ENCODE data around the gene LRCH2.

Gene LRCH2, protein sequence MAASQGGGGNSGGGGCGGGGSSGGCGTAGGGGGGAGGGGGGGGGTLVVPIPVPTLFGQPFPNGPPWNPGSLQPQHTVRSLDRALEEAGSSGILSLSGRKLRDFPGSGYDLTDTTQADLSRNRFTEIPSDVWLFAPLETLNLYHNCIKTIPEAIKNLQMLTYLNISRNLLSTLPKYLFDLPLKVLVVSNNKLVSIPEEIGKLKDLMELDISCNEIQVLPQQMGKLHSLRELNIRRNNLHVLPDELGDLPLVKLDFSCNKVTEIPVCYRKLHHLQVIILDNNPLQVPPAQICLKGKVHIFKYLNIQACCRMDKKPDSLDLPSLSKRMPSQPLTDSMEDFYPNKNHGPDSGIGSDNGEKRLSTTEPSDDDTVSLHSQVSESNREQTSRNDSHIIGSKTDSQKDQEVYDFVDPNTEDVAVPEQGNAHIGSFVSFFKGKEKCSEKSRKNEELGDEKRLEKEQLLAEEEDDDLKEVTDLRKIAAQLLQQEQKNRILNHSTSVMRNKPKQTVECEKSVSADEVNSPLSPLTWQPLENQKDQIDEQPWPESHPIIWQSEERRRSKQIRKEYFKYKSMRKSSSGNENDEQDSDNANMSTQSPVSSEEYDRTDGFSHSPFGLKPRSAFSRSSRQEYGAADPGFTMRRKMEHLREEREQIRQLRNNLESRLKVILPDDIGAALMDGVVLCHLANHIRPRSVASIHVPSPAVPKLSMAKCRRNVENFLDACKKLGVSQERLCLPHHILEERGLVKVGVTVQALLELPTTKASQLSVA

DNA sequence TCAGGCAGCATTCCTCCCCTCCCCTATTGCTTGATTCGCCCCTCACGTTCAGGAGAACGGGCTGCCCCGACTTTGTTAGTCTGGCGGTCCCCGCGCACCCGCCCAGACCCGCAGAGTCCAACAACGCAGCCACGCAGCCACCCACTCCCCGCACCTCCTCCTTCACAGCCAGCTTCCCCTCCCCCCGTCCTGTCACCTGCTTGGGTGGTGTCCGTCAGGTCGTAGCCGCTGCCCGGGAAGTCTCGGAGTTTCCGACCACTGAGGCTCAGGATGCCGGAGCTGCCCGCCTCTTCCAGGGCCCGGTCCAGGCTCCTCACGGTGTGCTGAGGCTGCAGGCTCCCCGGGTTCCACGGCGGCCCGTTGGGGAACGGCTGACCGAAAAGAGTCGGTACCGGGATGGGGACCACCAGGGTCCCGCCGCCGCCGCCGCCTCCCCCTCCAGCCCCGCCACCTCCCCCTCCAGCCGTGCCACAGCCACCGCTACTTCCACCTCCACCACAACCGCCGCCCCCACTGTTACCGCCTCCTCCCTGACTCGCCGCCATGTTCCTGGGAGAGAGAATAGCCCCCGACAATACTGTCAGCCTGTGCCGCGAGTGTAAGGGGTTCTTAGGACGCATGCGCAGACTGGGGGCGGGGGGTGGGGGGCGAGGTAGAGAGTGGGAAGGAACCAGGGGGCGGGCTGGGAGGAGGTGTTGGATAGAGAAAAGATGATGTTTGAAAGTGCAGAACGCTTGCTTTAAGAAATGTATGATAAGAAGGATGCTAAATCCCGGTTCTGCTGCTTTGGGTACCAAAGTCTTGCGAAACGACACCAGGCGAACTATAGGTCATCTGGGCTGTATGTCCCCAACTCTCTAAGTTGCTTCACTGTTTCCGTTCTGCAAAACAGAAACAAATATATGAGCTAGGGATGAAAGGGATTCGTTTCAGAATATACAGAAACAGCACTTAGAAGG, at the start of gene LRCH2:
Gene LRCH2 (minus strand): TSS at position 600 of the 959 bp plus-strand sequence. CDS start 55 bp downstream, at position 545.
- in situ Hi-C loops (cut with MboI; ENCODE audit: low sequenced_read_pairs) = no loop called here
- peak; percentile 77 to 83 for DNase-seq (ENCODE audit: low spot score in 2 of 2)
- peak within 1 kb of the TSS; percentile 73 for H3K4me3 ChIP-seq

GRCh38 chrX:115269051-115269683, 35.3 kb upstream of the LRCH2 start:
- Histone ChIP-seq H3K36me3 (replicated peaks) (no peaks in the 10 kb centered on the region), H3K4me1 (peaks cover 28% of the 10 kb centered on the region), H3K9me3 (no peaks in the 10 kb centered on the region), H3K4me3 (no peak overlapping the region), H3K27me3 (ENCODE audit: low read depth) (no peaks in the 10 kb centered on the region)
- in situ Hi-C loops (cut with MboI; ENCODE audit: low sequenced_read_pairs) = no loop called here
- DNase-seq (ENCODE audit: low spot score in 2 of 2) = no peak

More for the DNA sequence above, at the start of gene LRCH2:
- Histone ChIP-seq H3K27me3 (ENCODE audit: low read depth) (no peaks in the 10 kb centered on the region), H3K4me1 (peaks cover 39% of the 10 kb centered on the region), H3K9me3 (no peaks in the 10 kb centered on the region), H3K36me3 (replicated peaks) (no peaks in the 10 kb centered on the region)

- in situ Hi-C loops (cut with MboI; ENCODE audit: low sequenced_read_pairs) = no loop called here
Observed at GRCh38 chrX:115268421-115268820, 34.5 kb upstream of the LRCH2 start.

GRCh38 chrX:115266300-115266699, 32.4 kb upstream of the LRCH2 start:
- Histone ChIP-seq H3K27me3 (ENCODE audit: low read depth) (no peaks in the 10 kb centered on the region), H3K4me3 (no peak overlapping the region), H3K9me3 (no peaks in the 10 kb centered on the region), H3K4me1 (peaks cover 40% of the 10 kb centered on the region), H3K36me3 (replicated peaks) (no peaks in the 10 kb centered on the region)
- no peak for DNase-seq (ENCODE audit: low spot score in 2 of 2)
- in situ Hi-C loops (cut with MboI; ENCODE audit: low sequenced_read_pairs) = no loop called here

More at GRCh38 chrX:115268421-115268820, 34.5 kb upstream of the LRCH2 start:
- Histone ChIP-seq H3K4me3 (no peak overlapping the region), H3K9me3 (no peaks in the 10 kb centered on the region), H3K4me1 (peaks cover 25% of the 10 kb centered on the region), H3K27me3 (ENCODE audit: low read depth) (no peaks in the 10 kb centered on the region), H3K36me3 (replicated peaks) (no peaks in the 10 kb centered on the region)
- DNase-seq (ENCODE audit: low spot score in 2 of 2) = peak; percentile 45 to 63

DNA sequence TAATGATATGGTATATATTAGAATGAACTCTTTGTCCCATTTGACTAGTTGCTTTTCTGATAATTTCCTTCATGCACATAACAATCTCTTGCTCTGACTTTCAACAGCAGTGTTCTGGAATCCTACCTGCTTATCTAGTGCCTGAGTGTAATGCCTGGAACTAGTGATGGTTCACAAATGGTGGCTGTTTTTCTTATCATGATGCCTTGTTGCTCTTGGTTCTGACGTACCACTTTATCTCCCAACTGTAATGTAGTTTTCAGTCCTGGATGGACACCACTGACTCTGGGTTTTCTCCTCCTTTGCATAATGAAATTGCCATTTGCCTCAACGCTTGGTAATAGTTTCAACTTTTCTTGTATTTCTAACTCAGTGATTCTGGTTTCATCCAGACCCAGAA, 30.1 kb upstream of the LRCH2 start:
- Histone ChIP-seq H3K9me3 (no peaks in the 10 kb centered on the region), H3K36me3 (replicated peaks) (no peaks in the 10 kb centered on the region), H3K27me3 (ENCODE audit: low read depth) (no peaks in the 10 kb centered on the region), H3K4me1 (peaks cover 57% of the 10 kb centered on the region), H3K4me3 (no peak overlapping the region)
- no peak for DNase-seq (ENCODE audit: low spot score in 2 of 2)
- in situ Hi-C loops (cut with MboI; ENCODE audit: low sequenced_read_pairs) = no loop called here

DNA sequence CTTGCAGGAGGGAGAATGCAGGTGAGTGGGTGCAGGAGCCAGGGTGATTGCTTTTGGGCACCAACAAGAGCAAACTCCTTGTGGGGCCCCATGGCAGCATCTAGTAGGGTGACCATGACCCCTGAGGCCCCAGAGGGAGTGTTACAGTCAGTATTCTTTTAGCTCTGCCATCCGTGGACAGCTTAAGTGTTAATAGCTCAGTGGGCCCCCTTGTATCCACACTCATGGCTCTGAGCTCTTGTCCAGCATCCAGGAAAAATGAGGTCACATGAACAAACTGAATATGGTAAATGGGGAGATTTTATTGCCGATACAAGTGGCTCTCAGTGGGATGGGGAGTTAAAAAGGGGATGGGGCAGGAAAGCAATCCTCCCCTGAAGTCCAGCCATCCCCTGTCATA, 27.3 kb upstream of the LRCH2 start:
- Histone ChIP-seq H3K36me3 (replicated peaks) (no peaks in the 10 kb centered on the region), H3K4me1 (peaks cover 55% of the 10 kb centered on the region), H3K27me3 (ENCODE audit: low read depth) (no peaks in the 10 kb centered on the region), H3K4me3 (no peak overlapping the region), H3K9me3 (no peaks in the 10 kb centered on the region)
- in situ Hi-C loops (cut with MboI; ENCODE audit: low sequenced_read_pairs) = no loop called here
- no peak for DNase-seq (ENCODE audit: low spot score in 2 of 2)

GRCh38 chrX:115260330-115260729, 26.4 kb upstream of the LRCH2 start:
- peaks cover 56% of the 10 kb centered on the region for H3K4me1 ChIP-seq
- no peak for DNase-seq (ENCODE audit: low spot score in 2 of 2)
- no peaks in the 10 kb centered on the region for H3K27me3 ChIP-seq (ENCODE audit: low read depth)
- H3K4me3 ChIP-seq = no peak overlapping the region
- H3K9me3 ChIP-seq = no peaks in the 10 kb centered on the region
- H3K36me3 ChIP-seq (replicated peaks) = no peaks in the 10 kb centered on the region
- in situ Hi-C loops (cut with MboI; ENCODE audit: low sequenced_read_pairs) = no loop called here

DNA sequence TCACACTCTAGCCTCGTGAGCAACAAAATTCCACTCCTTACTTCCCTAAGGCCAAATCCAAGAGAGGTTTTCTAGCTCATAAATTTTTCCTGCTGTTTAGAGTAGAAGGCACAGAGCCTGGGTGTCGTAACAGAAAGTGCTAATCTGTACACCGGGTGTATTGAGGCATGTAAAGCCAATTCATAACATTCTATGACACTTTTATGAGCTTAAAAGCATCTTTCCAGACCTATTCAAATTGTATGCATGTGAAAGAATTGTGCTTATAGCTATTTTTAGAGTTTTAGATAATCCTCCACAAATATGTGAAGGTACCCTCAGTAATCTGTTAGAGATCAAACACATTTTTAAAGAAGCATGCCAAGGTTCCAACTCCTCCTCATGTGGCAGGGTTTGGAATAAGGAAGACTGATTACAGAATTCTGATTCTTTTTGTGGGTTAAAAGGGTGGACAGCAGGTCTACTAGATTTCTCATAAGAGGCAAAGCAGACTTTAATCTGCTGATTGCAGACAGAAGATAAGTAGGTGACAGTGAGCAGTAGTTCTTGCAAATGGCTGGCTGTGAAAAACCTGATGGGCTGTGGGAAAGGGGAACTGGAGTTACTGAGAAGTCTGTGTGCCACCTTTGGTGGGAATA, 25.5 kb upstream of the LRCH2 start:
- peak; percentile 74 to 99 for DNase-seq (ENCODE audit: low spot score in 2 of 2)
- H3K27me3 ChIP-seq (ENCODE audit: low read depth) = no peaks in the 10 kb centered on the region
- no peak overlapping the region for H3K4me3 ChIP-seq
- peaks cover 62% of the 10 kb centered on the region for H3K4me1 ChIP-seq
- in situ Hi-C loops (cut with MboI; ENCODE audit: low sequenced_read_pairs) = no loop called here
- no peaks in the 10 kb centered on the region for H3K9me3 ChIP-seq
- H3K36me3 ChIP-seq (replicated peaks) = no peaks in the 10 kb centered on the region

- no peaks in the 10 kb centered on the region for H3K9me3 ChIP-seq
- H3K27me3 ChIP-seq (ENCODE audit: low read depth) = no peaks in the 10 kb centered on the region
- no peak for DNase-seq (ENCODE audit: low spot score in 2 of 2)
- in situ Hi-C loops (cut with MboI; ENCODE audit: low sequenced_read_pairs) = no loop called here
- no peaks in the 10 kb centered on the region for H3K36me3 ChIP-seq (replicated peaks)
- peaks cover 75% of the 10 kb centered on the region for H3K4me1 ChIP-seq
- no peak overlapping the region for H3K4me3 ChIP-seq
Observed at GRCh38 chrX:115257711-115258110, 23.8 kb upstream of the LRCH2 start.

DNA sequence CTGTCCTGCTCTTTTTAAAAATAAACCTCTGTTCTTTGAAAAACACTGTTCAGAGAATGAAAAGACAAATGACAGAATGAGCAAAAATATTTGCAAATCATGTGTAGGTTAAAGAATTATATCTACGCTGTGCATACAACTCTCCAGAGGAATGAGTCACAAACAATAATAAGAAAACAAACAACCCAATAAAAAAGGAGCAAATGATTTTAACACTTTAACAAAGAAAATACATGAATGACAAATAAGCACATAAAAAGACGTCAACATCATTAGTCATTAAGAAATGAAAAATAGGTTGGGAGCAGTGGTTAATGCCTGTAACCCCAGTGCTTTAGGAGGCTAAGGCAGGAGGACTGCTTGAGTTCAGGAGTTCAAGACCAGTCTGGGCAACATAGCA, 21.1 kb upstream of the LRCH2 start:
- H3K4me1 ChIP-seq = peaks cover 73% of the 10 kb centered on the region
- no peak for DNase-seq (ENCODE audit: low spot score in 2 of 2)
- H3K36me3 ChIP-seq (replicated peaks) = no peaks in the 10 kb centered on the region
- H3K27me3 ChIP-seq (ENCODE audit: low read depth) = no peaks in the 10 kb centered on the region
- H3K4me3 ChIP-seq = no peak overlapping the region
- H3K9me3 ChIP-seq = no peaks in the 10 kb centered on the region
- in situ Hi-C loops (cut with MboI; ENCODE audit: low sequenced_read_pairs) = no loop called here

DNA sequence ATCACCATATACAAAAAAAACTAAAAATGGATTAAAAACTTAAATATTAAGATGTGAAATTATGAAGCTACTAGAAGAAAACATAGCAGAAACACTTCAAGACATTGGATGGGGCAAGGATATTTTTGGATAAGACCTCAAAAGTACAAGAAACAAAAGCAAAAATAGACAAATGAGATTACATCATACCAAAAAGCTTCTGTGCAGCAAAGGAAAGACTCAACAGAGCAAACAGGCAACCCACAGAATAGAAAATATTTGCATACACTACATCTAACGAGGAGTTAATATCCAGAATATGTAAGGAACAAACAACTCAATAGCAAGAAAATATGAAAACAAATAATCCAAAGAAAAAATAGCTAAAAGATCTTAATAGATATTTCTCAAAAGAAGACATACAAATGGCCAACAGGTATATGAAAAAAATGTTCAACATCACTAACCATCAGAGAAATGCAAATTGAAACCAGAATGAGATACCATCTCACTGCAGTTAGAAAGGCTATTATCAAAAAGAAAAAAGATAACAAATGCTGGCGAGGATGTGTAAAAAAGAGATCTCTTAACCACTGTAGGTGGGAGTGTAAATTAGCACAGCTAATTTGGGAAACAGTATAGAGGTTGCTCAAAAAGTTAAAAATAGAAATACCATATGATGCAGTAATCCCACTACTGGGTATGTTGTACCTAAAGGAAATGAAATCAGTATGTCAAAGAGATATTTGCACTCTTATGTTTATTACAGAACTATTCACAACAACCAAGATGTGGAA, 17.8 kb upstream of the LRCH2 start:
- no peak for DNase-seq (ENCODE audit: low spot score in 2 of 2)
- in situ Hi-C loops (cut with MboI; ENCODE audit: low sequenced_read_pairs) = no loop called here
- no peaks in the 10 kb centered on the region for H3K27me3 ChIP-seq (ENCODE audit: low read depth)
- H3K4me1 ChIP-seq = peaks cover 68% of the 10 kb centered on the region
- no peak overlapping the region for H3K4me3 ChIP-seq
- no peaks in the 10 kb centered on the region for H3K9me3 ChIP-seq
- no peaks in the 10 kb centered on the region for H3K36me3 ChIP-seq (replicated peaks)

GRCh38 chrX:115237056-115237455, 3.2 kb upstream of the LRCH2 start:
- no peak overlapping the region for H3K4me3 ChIP-seq
- H3K27me3 ChIP-seq (ENCODE audit: low read depth) = no peaks in the 10 kb centered on the region
- no peaks in the 10 kb centered on the region for H3K9me3 ChIP-seq
- H3K4me1 ChIP-seq = peaks cover 8% of the 10 kb centered on the region; the same call in 1 of the 2 replicates
- in situ Hi-C loops (cut with MboI; ENCODE audit: low sequenced_read_pairs) = no loop called here
- no peak for DNase-seq (ENCODE audit: low spot score in 2 of 2)
- H3K36me3 ChIP-seq (replicated peaks) = no peaks in the 10 kb centered on the region

Measured in HAP-1 (cell line).